22Rv1 (cell line): ENCODE results near the gene KRT6A.

ENCODE experiments used
- H3K27ac ChIP-seq: fragments of 450-650 bp; 2 replicates; pipeline ENCODE4 v1.5.1; 2017
- ZFX ChIP-seq: fragments of 450-650 bp; IDR thresholded peaks from 2 replicates; pipeline ENCODE4 v1.6.1; 2017; ENCODE audit warnings: antibody characterized with exemption, borderline replicate concordance
- TF ChIP-seq, protein P1 (sequence below): fragments of 450-650 bp; IDR thresholded peaks from 2 replicates; pipeline ENCODE4 v1.5.1; 2017; ENCODE audit warnings: mild to moderate bottlenecking

Gene KRT6A

DNA sequence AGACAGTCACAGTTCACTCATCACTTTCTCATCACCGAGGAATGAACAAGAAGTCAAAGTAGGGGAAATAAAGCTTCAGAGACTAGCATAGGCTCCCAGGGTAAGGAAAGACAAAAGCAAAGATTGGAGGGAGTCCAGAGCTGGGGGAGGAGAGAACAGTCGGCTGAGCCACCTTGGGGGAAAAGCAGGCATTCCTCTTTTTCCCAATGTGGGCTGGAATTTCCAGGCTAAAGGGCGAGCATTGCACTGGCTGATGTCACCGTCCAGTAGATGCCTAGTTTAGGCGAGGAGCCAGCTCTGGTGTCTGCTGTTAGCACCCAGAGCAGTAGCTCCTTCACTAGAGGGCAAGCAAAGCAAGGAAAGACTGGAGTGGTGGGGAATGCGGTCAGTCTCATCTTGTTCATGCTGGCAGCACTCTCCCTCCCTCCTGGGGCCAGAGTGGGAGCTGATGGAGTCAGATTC lies 50.4 kb downstream of the KRT6A start:
- H3K27ac ChIP-seq = no peak overlapping the region

GRCh38 chr12:52441320-52441911 lies 51.6 kb downstream of the KRT6A start:
- H3K27ac ChIP-seq = no peak overlapping the region
- TF ChIP-seq, protein P1, sequence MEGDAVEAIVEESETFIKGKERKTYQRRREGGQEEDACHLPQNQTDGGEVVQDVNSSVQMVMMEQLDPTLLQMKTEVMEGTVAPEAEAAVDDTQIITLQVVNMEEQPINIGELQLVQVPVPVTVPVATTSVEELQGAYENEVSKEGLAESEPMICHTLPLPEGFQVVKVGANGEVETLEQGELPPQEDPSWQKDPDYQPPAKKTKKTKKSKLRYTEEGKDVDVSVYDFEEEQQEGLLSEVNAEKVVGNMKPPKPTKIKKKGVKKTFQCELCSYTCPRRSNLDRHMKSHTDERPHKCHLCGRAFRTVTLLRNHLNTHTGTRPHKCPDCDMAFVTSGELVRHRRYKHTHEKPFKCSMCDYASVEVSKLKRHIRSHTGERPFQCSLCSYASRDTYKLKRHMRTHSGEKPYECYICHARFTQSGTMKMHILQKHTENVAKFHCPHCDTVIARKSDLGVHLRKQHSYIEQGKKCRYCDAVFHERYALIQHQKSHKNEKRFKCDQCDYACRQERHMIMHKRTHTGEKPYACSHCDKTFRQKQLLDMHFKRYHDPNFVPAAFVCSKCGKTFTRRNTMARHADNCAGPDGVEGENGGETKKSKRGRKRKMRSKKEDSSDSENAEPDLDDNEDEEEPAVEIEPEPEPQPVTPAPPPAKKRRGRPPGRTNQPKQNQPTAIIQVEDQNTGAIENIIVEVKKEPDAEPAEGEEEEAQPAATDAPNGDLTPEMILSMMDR = no peak
- no peak for TF ChIP-seq ZFX

More for the DNA sequence above, 50.4 kb downstream of the KRT6A start:
- TF ChIP-seq, protein P1 = no peak
- TF ChIP-seq ZFX = no peak

DNA sequence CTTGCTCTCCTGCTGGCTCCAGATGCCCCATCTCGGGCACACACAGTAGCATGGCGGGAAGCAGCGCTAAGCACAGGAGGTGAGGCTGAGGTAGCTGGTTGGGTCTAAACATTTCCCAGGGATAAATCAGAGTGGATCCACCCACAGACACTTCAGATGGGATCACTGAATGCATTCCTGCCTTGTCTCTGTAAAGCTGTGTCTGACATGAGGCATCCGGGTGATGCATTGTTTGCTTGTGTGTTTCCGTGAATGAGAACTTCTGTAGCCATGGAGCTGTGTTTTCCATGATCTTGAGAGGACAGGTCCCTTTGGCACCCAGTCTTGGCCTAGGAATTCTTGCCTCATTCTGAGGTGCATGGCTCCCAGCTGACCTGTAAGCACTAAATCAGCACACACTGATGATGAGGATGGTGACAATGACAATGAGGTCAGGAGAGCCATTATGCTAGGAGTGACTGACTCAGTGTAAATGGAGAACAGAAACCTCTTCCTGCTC lies 52.2 kb downstream of the KRT6A start:
- no peak for TF ChIP-seq ZFX
- TF ChIP-seq, protein P1 = no peak
- H3K27ac ChIP-seq = no peak overlapping the region

DNA sequence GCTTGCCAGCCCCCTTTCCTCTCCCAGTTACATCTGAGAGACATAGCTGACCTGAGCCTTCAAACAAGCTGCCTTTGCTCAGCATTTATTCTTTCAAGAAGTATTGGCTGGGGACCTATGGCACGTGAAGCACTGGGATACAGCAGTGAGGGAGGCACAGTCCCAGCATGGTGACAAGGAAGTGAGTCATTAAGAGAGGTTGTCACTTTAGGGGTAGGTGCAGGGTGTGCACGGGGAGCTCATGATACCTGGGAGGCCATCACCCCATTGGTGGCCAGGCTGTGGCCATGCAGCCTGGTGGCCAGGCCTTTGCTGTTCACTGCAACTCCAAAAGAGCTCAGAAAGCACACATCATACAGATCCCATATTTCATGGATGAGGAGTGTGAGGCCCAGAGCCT lies 53.2 kb downstream of the KRT6A start:
- H3K27ac ChIP-seq = no peak overlapping the region
- TF ChIP-seq, protein P1 = no peak
- no peak for TF ChIP-seq ZFX

DNA sequence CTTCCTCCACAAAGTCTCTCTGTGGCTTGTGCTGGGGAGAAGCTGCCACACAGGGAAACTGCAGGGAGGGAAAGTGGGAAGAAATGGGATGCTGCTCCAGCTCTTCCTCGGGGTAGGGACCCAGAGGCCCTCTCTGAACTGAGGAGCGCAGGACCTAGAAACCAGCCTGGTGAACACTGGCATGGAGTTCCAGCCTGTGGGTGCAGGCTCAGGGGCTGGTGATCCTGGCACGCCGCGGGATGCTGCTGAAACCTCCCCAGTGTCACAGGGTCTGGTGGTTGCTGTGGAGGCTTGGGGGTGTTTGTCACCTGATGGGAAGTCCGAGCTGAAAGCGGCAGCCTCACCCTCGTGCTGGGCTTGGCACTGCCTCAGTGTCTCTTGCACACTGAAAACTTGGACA lies 53.6 kb downstream of the KRT6A start:
- TF ChIP-seq, protein P1 = no peak
- H3K27ac ChIP-seq = no peak overlapping the region

DNA sequence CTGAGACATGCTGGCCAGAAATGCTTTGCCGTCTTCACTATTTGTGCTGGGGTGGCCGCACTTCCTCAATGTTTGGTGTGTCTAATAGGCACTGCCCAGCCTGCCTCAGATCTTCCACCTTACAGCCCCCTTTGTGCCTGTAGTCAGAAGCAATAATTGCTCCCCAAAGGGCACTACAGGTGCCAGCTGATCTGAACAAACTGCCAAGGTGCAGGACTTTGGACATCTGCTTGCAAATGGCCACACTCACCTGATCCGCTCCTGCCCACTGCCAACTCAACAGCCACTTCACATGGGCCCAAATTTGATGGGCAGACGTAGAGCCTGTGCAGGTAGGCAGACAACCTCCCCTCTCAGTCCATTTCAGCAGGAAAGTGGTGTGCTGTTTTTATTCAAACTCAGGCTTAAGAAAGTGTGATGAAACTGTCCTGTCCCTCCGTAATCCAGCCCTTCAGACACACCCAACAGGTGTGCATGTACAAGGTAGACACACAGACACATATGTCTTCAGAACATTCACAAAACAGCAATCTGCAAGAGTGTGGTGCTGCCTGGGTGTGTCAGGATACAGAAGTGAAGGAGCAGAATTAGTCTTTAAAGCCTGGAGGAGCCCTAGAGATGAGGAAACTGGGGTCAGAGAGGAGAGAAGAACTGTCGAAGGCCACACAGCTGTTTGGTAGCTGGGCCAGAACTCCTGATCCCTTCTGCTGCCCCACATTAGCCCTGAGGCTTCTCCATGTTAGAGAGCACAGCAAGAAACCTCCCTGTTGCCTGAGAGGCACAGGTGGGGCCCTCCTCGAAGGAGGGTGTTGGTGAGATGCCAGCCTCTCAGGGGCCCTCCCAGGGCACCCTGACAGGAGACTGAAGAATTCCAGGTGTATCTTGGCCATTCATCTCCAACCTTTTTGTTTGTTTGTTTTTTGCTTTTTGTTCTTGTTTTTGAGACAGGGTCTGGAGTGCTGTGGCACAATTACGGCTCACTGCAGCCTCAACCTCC lies 54.5 kb downstream of the KRT6A start:
- H3K27ac ChIP-seq = no peak overlapping the region
- TF ChIP-seq, protein P1 = no peak
- no peak for TF ChIP-seq ZFX

DNA sequence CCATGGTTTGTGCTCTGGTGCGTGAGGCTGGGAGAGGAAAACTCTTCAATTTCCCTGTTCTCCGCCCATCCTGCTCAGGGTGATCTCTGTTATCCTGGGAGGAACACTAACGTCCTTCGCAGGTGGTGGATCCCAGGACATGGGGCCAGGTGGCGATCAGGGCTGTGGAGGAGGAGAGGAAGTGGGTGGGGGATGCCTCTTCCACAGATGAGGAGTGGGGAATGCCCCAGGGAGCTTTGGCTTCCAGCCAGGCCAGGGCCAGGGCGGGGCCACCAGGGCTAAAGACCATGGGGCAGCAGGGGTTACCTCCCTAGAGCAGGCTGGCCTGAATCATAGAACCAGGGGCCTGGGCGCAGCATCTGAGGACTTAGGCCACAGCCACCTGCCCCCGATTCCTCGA lies 55.5 kb downstream of the KRT6A start:
- TF ChIP-seq ZFX = no peak
- TF ChIP-seq, protein P1 = no peak
- no peak overlapping the region for H3K27ac ChIP-seq
